DMS153 (cell line): ENCODE data around the gene CILP.

Experiments
- DNase-seq: peaks from one replicate; lab custom pipeline; 2025; lab: John Stamatoyannopoulos, UW

Gene CILP

DNA sequence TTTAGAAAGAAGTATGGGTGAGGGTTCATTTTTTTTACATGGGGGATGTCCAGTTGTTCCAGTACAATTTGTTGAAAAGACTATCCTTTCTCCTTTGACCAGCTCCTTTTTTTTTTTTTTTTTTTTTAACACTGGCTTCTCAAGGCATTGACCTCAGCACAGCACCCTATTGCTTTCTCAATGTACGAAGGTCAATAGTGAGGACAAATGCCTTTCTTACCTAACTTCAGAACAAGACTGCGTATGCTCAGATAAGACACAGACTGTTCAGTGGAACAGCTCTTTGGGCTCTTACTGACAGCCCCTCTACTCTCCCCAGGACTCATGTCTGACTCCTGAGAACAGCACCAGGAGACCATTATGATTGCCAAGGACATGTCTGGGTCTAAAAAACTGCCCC, 10.4 kb upstream of the CILP start:
- DNase-seq, result no peak

- DNase-seq, result no peak
Observed at GRCh38 chr15:65219137-65219536, 7.9 kb upstream of the CILP start.

- no peak for DNase-seq
Observed at GRCh38 chr15:65217526-65218482, 6.5 kb upstream of the CILP start.

- no peak for DNase-seq
Observed at GRCh38 chr15:65215496-65215895, 4.2 kb upstream of the CILP start.

GRCh38 chr15:65214010-65214409, 2.7 kb upstream of the CILP start:
- no peak for DNase-seq

GRCh38 chr15:65213241-65213640, 2.0 kb upstream of the CILP start:
- DNase-seq, result no peak

DNA sequence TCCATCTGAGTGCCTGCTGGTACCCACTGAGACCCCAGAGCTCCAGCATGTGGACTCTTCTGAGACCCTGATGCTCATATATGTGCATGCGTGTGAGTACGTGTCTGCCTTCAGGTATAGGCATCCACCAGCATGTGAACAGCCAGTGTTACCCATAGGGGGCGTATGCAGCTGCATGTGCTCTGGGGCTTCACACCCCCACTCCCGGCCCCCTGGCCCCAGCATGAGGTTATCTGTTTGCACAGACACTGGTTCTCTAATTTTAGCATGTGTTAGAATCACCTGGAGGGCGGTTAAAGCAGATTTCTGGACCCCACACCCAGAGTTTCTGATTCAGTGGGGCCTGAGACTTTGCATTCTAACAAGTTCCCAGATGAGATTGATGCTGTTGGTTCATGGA, 824 bp upstream of the CILP start:
- DNase-seq, result no peak

- no peak for DNase-seq
Observed at GRCh38 chr15:65211482-65211982, 259 bp upstream of the CILP start.

- DNase-seq, result no peak
Observed at GRCh38 chr15:65209701-65210643, 1.3 kb downstream of the CILP start.

- DNase-seq, result no peak
Observed at GRCh38 chr15:65208647-65209046, 2.6 kb downstream of the CILP start.

DNA sequence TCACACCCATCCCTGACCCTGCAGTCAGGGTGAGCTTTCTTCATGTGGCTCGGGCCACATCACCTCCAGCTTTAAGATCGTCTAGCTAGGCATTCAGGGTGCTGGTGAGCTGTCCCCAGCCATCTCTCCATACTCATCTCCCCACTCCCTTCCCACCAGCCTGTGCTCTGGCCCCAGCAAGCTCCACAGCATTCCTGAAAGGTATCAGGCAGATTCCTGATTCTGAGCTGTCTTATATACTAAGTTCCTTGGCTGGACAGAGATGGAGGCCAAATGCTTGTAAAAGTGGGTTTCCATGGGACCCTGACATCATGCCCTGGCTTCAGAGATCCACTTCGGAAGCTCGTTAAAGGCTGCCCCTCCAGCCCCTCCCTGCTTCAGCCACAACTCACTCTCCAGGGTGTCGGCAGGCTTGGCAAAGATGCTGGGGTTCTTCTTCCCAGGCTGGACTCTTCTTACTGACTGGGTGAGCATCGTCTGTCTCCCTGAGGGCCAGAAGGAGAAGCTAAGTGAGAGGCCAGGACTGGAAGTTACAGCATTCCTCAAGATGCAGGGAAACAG, 3.9 kb downstream of the CILP start:
- DNase-seq, result no peak

- DNase-seq, result no peak
Observed at GRCh38 chr15:65206750-65207149, 4.5 kb downstream of the CILP start.

GRCh38 chr15:65204931-65205660, 6.2 kb downstream of the CILP start:
- no peak for DNase-seq

GRCh38 chr15:65204236-65204930, 6.9 kb downstream of the CILP start:
- no peak for DNase-seq

GRCh38 chr15:65201918-65202317, 9.4 kb downstream of the CILP start:
- no peak for DNase-seq

DNA sequence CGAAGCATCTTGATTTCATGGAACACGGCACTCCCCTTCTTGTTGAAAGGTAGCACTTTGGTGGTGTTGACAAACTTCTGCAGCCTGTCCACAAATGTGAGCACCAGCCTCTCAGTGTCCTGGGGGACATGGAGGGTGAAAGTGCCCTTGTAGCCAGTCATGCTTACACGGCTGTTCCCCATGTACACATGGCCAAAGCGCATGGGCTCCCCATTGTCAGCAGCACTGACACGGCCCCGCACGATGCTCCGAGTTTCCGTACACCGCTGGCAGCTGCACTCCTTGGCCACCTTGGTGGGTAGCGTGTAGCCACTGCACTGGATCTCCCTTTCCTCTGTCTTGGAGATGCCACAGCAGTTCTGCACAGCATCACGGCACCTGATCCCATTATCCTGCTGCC, 12.7 kb downstream of the CILP start:
- no peak for DNase-seq

GRCh38 chr15:65197337-65197645, 14.0 kb downstream of the CILP start:
- DNase-seq, result no peak

GRCh38 chr15:65196637-65197336, 14.5 kb downstream of the CILP start:
- DNase-seq, result no peak

- no peak for DNase-seq
Observed at GRCh38 chr15:65195548-65195923, 15.7 kb downstream of the CILP start.

DNA sequence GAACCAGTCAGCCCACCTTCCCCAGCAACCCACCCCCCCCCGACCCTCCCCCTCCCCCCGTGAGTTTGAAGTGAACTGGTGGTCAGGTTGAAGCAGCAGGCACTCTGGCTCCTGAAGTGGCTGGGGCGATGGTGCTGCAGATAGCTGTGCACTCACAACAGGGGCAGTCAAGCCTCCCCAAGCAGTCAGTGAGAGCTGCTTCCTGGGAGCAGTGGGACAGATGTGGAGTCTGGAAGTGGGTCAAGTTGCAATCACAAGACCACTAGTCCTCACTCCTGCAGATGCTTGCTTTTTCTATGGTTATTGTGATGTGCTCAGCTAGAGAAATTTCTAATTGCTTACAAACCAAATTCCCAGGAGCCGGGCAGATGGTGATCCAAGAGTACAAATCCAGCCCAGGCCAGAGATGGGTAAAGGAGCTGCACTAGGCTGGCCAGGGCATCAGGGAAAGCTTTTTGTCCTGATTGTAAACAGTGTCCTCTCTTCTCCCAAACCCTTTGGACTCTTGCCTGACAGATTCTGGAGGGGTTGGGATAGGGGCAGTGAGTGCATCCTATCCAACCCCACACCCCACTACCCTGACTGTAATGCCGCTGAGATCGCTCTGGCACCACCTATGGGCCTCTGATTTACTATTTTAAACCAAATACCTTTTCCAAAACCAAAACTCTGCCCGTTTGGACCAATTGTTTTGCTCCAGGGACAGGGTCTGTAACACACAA, 16.3 kb downstream of the CILP start:
- no peak for DNase-seq
